Liver (tissue), 3 donors: Measurements from ENCODE around the gene TEP1.

Experiments
- CTCF ChIP-seq: fragments of 150-350 bp; IDR thresholded peaks from 2 replicates; pipeline ENCODE4 v1.5.1; 2017; ENCODE audit warnings: improper control_type of control experiment, low read depth, low read length; ENCODE audit not compliant: missing input control
- EGR1 ChIP-seq, 2 donors: IDR thresholded peaks; 2 replicates each; pipeline ENCODE4 v1.6.1; 2016 to 2018; ENCODE audit warnings: antibody characterized with exemption in 2 of 2, low read depth in 2 of 2
- GABPA ChIP-seq, 2 donors: IDR thresholded peaks in 1 of 2; conservative IDR thresholded peaks in 1 of 2; 2 replicates each; pipeline ENCODE4 v1.6.1; 2016; ENCODE audit warnings: antibody characterized with exemption in 2 of 2, mild to moderate bottlenecking in 1 of 2, moderate library complexity in 1 of 2
- HNF4A ChIP-seq, 2 donors: conservative IDR thresholded peaks; 2 replicates each; pipeline ENCODE4 v1.6.1; 2016; ENCODE audit warnings: antibody characterized with exemption in 2 of 2, mild to moderate bottlenecking in 2 of 2
- JUND ChIP-seq, 2 donors: IDR thresholded peaks; 2 replicates each; pipeline ENCODE4 v1.6.1; 2016; ENCODE audit warnings: antibody characterized with exemption in 2 of 2
- MAX ChIP-seq: IDR thresholded peaks from 2 replicates; pipeline ENCODE4 v1.6.1; 2016; ENCODE audit warnings: antibody characterized with exemption
- NR2F2 ChIP-seq: IDR thresholded peaks from 2 replicates; pipeline ENCODE4 v1.6.1; 2016; ENCODE audit warnings: antibody characterized with exemption
- RAD21 ChIP-seq, 2 donors: IDR thresholded peaks; 2 replicates each; pipeline ENCODE4 v1.6.1; 2016; ENCODE audit warnings: antibody characterized with exemption in 2 of 2, mild to moderate bottlenecking in 2 of 2
- RXRA ChIP-seq, 2 donors: IDR thresholded peaks; 2 replicates each; pipeline ENCODE4 v1.6.1; 2017 to 2018; ENCODE audit warnings: antibody characterized with exemption in 2 of 2, mild to moderate bottlenecking in 1 of 2
- TAF1 ChIP-seq: conservative IDR thresholded peaks from 2 replicates; pipeline ENCODE4 v1.6.1; 2016; ENCODE audit warnings: antibody characterized with exemption, mild to moderate bottlenecking
- YY1 ChIP-seq: IDR thresholded peaks from 2 replicates; pipeline ENCODE4 v1.6.1; 2016; ENCODE audit warnings: antibody characterized with exemption, mild to moderate bottlenecking
- TF ChIP-seq, protein P1 (sequence below): IDR thresholded peaks from 2 replicates; pipeline ENCODE4 v1.6.1; 2016; ENCODE audit warnings: antibody characterized with exemption, mild to moderate bottlenecking
- TF ChIP-seq, protein P2 (sequence below): IDR thresholded peaks from 2 replicates; pipeline ENCODE4 v1.6.1; 2016; ENCODE audit warnings: antibody characterized with exemption
- TF ChIP-seq, protein P3 (sequence below): IDR thresholded peaks from 2 replicates; pipeline ENCODE4 v1.6.1; 2016; ENCODE audit warnings: antibody characterized with exemption
- donor health status: healthy.
- donor health status: healthy.

DNA sequence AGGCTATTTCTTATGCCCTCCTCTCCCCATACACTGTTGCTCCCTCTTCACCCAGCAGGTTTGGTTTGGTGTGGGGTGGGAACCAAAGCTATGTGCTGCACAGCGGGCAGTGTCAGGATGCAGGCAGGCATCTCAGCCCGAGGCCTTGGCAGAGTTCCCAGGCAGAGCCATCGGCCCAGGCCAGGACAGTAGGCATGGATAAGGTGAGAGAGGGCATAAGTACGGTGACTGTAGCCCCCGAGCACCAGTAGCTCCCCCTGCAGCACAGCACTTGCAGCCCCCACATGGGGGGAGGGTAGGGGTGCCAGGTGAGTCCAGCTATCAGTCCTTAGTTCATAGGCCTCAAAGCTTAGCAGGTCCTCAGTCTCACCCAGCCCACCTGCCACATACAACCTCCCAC is 15.5 kb upstream of the TEP1 start:
- TF ChIP-seq CTCF: no peak
- TF ChIP-seq, protein P1, sequence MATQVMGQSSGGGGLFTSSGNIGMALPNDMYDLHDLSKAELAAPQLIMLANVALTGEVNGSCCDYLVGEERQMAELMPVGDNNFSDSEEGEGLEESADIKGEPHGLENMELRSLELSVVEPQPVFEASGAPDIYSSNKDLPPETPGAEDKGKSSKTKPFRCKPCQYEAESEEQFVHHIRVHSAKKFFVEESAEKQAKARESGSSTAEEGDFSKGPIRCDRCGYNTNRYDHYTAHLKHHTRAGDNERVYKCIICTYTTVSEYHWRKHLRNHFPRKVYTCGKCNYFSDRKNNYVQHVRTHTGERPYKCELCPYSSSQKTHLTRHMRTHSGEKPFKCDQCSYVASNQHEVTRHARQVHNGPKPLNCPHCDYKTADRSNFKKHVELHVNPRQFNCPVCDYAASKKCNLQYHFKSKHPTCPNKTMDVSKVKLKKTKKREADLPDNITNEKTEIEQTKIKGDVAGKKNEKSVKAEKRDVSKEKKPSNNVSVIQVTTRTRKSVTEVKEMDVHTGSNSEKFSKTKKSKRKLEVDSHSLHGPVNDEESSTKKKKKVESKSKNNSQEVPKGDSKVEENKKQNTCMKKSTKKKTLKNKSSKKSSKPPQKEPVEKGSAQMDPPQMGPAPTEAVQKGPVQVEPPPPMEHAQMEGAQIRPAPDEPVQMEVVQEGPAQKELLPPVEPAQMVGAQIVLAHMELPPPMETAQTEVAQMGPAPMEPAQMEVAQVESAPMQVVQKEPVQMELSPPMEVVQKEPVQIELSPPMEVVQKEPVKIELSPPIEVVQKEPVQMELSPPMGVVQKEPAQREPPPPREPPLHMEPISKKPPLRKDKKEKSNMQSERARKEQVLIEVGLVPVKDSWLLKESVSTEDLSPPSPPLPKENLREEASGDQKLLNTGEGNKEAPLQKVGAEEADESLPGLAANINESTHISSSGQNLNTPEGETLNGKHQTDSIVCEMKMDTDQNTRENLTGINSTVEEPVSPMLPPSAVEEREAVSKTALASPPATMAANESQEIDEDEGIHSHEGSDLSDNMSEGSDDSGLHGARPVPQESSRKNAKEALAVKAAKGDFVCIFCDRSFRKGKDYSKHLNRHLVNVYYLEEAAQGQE: no peak
- TF ChIP-seq MAX: no peak
- no peak for TF ChIP-seq JUND (IDR thresholded peaks at IDR 0.05)
- TF ChIP-seq HNF4A (conservative IDR thresholded peaks at IDR 0.05): no peak
- TF ChIP-seq YY1: no peak
- TF ChIP-seq GABPA (IDR thresholded peaks at IDR 0.05 in 1 of 2, conservative IDR thresholded peaks at IDR 0.05 in 1 of 2): no peak
- TF ChIP-seq, protein P2, sequence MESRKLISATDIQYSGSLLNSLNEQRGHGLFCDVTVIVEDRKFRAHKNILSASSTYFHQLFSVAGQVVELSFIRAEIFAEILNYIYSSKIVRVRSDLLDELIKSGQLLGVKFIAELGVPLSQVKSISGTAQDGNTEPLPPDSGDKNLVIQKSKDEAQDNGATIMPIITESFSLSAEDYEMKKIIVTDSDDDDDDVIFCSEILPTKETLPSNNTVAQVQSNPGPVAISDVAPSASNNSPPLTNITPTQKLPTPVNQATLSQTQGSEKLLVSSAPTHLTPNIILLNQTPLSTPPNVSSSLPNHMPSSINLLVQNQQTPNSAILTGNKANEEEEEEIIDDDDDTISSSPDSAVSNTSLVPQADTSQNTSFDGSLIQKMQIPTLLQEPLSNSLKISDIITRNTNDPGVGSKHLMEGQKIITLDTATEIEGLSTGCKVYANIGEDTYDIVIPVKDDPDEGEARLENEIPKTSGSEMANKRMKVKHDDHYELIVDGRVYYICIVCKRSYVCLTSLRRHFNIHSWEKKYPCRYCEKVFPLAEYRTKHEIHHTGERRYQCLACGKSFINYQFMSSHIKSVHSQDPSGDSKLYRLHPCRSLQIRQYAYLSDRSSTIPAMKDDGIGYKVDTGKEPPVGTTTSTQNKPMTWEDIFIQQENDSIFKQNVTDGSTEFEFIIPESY: no peak
- no peak for TF ChIP-seq RAD21 (IDR thresholded peaks at IDR 0.05)
- TF ChIP-seq RXRA (IDR thresholded peaks at IDR 0.05): no peak
- TF ChIP-seq NR2F2: no peak
- TF ChIP-seq, protein P3, sequence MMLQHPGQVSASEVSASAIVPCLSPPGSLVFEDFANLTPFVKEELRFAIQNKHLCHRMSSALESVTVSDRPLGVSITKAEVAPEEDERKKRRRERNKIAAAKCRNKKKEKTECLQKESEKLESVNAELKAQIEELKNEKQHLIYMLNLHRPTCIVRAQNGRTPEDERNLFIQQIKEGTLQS: no peak
- TF ChIP-seq EGR1 (IDR thresholded peaks at IDR 0.05; ENCODE audit: low read depth in 2 of 2): no peak
- TF ChIP-seq TAF1: no peak
